Testis (tissue), 2 donors: ENCODE data around the gene HCRTR2.

Source experiments
- POLR2A ChIP-seq: fragments of 450-650 bp; IDR thresholded peaks from one replicate; pipeline ENCODE4 v1.6.1; 2017; ENCODE audit warnings: antibody characterized with exemption, mild to moderate bottlenecking, moderate library complexity
- TF ChIP-seq, protein P1 (sequence below), 3 experiments: fragments of 450-650 bp in 2 of 3; fragments of 200-600 bp in 1 of 3; sonication (generic) in 1 of 3; IDR thresholded peaks; one replicate each; pipeline ENCODE4 v1.5.1; 2016 to 2019; ENCODE audit warnings: antibody characterized with exemption in 3 of 3, mild to moderate bottlenecking in 2 of 3, moderate library complexity in 1 of 3

- TF ChIP-seq, protein P1, sequence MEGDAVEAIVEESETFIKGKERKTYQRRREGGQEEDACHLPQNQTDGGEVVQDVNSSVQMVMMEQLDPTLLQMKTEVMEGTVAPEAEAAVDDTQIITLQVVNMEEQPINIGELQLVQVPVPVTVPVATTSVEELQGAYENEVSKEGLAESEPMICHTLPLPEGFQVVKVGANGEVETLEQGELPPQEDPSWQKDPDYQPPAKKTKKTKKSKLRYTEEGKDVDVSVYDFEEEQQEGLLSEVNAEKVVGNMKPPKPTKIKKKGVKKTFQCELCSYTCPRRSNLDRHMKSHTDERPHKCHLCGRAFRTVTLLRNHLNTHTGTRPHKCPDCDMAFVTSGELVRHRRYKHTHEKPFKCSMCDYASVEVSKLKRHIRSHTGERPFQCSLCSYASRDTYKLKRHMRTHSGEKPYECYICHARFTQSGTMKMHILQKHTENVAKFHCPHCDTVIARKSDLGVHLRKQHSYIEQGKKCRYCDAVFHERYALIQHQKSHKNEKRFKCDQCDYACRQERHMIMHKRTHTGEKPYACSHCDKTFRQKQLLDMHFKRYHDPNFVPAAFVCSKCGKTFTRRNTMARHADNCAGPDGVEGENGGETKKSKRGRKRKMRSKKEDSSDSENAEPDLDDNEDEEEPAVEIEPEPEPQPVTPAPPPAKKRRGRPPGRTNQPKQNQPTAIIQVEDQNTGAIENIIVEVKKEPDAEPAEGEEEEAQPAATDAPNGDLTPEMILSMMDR (IDR thresholded peaks at IDR 0.05) = no peak
- no peak for TF ChIP-seq POLR2A
These were observed 32.7 kb upstream of the HCRTR2 start for GRCh38 chr6:55141611-55142010.
